WTC11 (cell line): ENCODE data around the gene TRIML2. TPM values are rescaled to one million over a fixed set of nuclear protein-coding genes. Genes with fewer than 3 reads are reported as not detected.

Source experiments
- ATAC-seq: fragments of 200-7000 bp; cut with Tn5 transposase; 2 replicates; pipeline ENCODE4 v1.10.0; 2021; ENCODE audit warnings: mild to moderate bottlenecking, moderate library complexity
- CTCF ChIA-PET: fragments of 300-600 bp; sonication (Branson Sonifier 250); formaldehyde crosslinking; loops from one replicate; lab custom pipeline; 2021; ENCODE audit warnings: antibody characterized with exemption; lab: Charles Lee
- POLR2A ChIA-PET: fragments of 350-600 bp; sonication (Branson Sonifier 250); formaldehyde crosslinking; loops from one replicate; lab custom pipeline; 2021; ENCODE audit warnings: antibody characterized with exemption; lab: Charles Lee
- DNase-seq: peaks from one replicate; pipeline ENCODE4 v3.0.0; 2021; ENCODE audit warnings: low spot score
- H3K27ac Mint-ChIP-seq: 2 replicates; pipeline ENCODE4 v1.8.0; 2021; ENCODE audit warnings: mixed read lengths
- H3K27me3 Mint-ChIP-seq: 2 replicates; pipeline ENCODE4 v1.8.0; 2021; ENCODE audit warnings: low read depth, mild to moderate bottlenecking, moderate library complexity, mixed read lengths
- H3K36me3 Mint-ChIP-seq: 2 replicates; pipeline ENCODE4 v1.8.0; 2021; ENCODE audit warnings: mixed read lengths
- H3K4me1 Mint-ChIP-seq: 2 replicates; pipeline ENCODE4 v1.8.0; 2022; ENCODE audit warnings: mixed read lengths
- H3K4me3 Mint-ChIP-seq: 2 replicates; pipeline ENCODE4 v1.8.0; 2021; ENCODE audit warnings: mild to moderate bottlenecking, moderate library complexity, mixed read lengths
- H3K9me3 Mint-ChIP-seq: 2 replicates; pipeline ENCODE4 v1.8.0; 2021; ENCODE audit warnings: mixed read lengths
- ATF1 ChIP-seq: sonication (generic); formaldehyde crosslinking; IDR thresholded peaks from 2 replicates; pipeline ENCODE4 v1.8.1; 2023; ENCODE audit warnings: mild to moderate bottlenecking, moderate library complexity, missing genetic modification reagents
- EMX1 ChIP-seq: fragments of 250-450 bp; sonication (Bioruptor Pico); IDR thresholded peaks from 2 replicates; pipeline ENCODE4 v1.8.0; 2021; ENCODE audit warnings: mild to moderate bottlenecking
- FOXP1 ChIP-seq: sonication (generic); formaldehyde crosslinking; IDR thresholded peaks from 2 replicates; pipeline ENCODE4 v1.8.0; 2022; ENCODE audit warnings: missing genetic modification reagents, mild to moderate bottlenecking, moderate library complexity, borderline replicate concordance
- GRHL2 ChIP-seq: fragments of 250-450 bp; sonication (Bioruptor Pico); IDR thresholded peaks from 2 replicates; pipeline ENCODE4 v1.8.0; 2022; ENCODE audit warnings: mild to moderate bottlenecking, moderate library complexity; ENCODE audit not compliant: insufficient replicate concordance, severe bottlenecking
- HMGA2 ChIP-seq: fragments of 250-450 bp; sonication (Bioruptor Pico); IDR thresholded peaks from 2 replicates; pipeline ENCODE4 v1.4.0; 2021; ENCODE audit warnings: mild to moderate bottlenecking, moderate library complexity
- NFATC4 ChIP-seq: fragments of 250-450 bp; sonication (Bioruptor Pico); IDR thresholded peaks from 2 replicates; pipeline ENCODE4 v1.9.0; 2021; ENCODE audit warnings: mild to moderate bottlenecking
- NFE2L1 ChIP-seq: sonication (generic); formaldehyde crosslinking; IDR thresholded peaks from 2 replicates; pipeline ENCODE4 v1.8.1; 2023; ENCODE audit warnings: missing genetic modification reagents
- NR1H2 ChIP-seq: sonication (generic); formaldehyde crosslinking; IDR thresholded peaks from 2 replicates; pipeline ENCODE4 v1.9.0; 2021; ENCODE audit warnings: mild to moderate bottlenecking, moderate library complexity, missing genetic modification reagents
- NR2C2 ChIP-seq: sonication (generic); formaldehyde crosslinking; IDR thresholded peaks from 2 replicates; pipeline ENCODE4 v1.8.0; 2022; ENCODE audit warnings: mild to moderate bottlenecking, missing genetic modification reagents
- PRRX2 ChIP-seq: fragments of 250-450 bp; sonication (Bioruptor Pico); IDR thresholded peaks from 2 replicates; pipeline ENCODE4 v1.8.0; 2021; ENCODE audit warnings: mild to moderate bottlenecking
- SMAD3 ChIP-seq: sonication (generic); formaldehyde crosslinking; IDR thresholded peaks from 2 replicates; pipeline ENCODE4 v1.8.0; 2022; ENCODE audit warnings: missing genetic modification reagents, mild to moderate bottlenecking, borderline replicate concordance
- SP1 ChIP-seq: sonication (generic); formaldehyde crosslinking; conservative IDR thresholded peaks from 2 replicates; pipeline ENCODE4 v1.8.1; 2022; ENCODE audit warnings: missing genetic modification reagents
- TEAD1 ChIP-seq: sonication (generic); formaldehyde crosslinking; IDR thresholded peaks from 2 replicates; pipeline ENCODE4 v1.8.0; 2022; ENCODE audit warnings: mild to moderate bottlenecking, missing genetic modification reagents
- ZBTB21 ChIP-seq: sonication (generic); formaldehyde crosslinking; IDR thresholded peaks from 2 replicates; pipeline ENCODE4 v1.8.1; 2023; ENCODE audit warnings: mild to moderate bottlenecking, missing genetic modification reagents, borderline replicate concordance
- ZNF423 ChIP-seq: fragments of 250-450 bp; sonication (Bioruptor Pico); IDR thresholded peaks from 2 replicates; pipeline ENCODE4 v2.1.2; 2022; ENCODE audit warnings: mild to moderate bottlenecking, moderate library complexity
- ZNF671 ChIP-seq: fragments of 250-450 bp; sonication (Bioruptor Pico); IDR thresholded peaks from 2 replicates; pipeline ENCODE4 v1.8.0; 2021; ENCODE audit warnings: mild to moderate bottlenecking
- total RNA-seq: library from RNA; stranded (reverse); gene quantifications from 3 replicates; pipeline ENCODE4 v1.2.3, GENCODE V29; 2021
- TF ChIP-seq, protein P1 (sequence below): fragments of 250-450 bp; sonication (Bioruptor Pico); IDR thresholded peaks from 2 replicates; pipeline ENCODE4 v1.8.0; 2021; ENCODE audit warnings: mild to moderate bottlenecking
- TF ChIP-seq, protein P2 (sequence below): fragments of 250-450 bp; sonication (Bioruptor Pico); IDR thresholded peaks from 2 replicates; pipeline ENCODE4 v1.9.0; 2021; ENCODE audit warnings: mild to moderate bottlenecking, borderline replicate concordance
- TF ChIP-seq, protein P3 (sequence below): fragments of 250-450 bp; sonication (Bioruptor Pico); conservative IDR thresholded peaks from 2 replicates; pipeline ENCODE4 v1.9.0; 2021; ENCODE audit warnings: mild to moderate bottlenecking
- TF ChIP-seq, protein P4 (sequence below): fragments of 250-450 bp; sonication (Bioruptor Pico); IDR thresholded peaks from 2 replicates; pipeline ENCODE4 v2.1.2; 2022; ENCODE audit warnings: mild to moderate bottlenecking, moderate library complexity

TRIML2 gene
- total RNA-seq, 1 experiment from 2014 or later: 115 TPM

DNA sequence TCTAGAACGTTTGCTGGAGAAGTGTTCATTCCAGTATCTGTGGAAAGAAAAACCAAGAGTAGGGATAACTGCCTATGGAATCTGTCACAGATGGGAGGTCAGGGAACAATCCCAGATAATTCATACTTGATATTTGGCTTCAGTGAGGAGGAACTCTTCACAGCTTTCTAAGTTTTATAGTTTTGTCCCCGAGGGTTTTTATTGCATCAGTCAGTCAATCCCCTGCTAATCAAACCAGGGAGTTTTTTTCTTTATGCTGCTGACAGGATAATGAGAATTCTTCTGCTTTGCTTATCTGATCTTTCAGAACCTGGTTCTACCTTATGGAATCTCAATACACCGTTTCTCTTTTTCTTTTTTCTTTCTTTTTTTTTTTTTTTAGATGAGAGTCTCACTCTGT is 633 bp upstream of the TRIML2 start (continued):
- TF ChIP-seq FOXP1: no peak
- no peak for TF ChIP-seq ATF1
- TF ChIP-seq SP1 (CRISPR knock-in tag): no peak

DNA sequence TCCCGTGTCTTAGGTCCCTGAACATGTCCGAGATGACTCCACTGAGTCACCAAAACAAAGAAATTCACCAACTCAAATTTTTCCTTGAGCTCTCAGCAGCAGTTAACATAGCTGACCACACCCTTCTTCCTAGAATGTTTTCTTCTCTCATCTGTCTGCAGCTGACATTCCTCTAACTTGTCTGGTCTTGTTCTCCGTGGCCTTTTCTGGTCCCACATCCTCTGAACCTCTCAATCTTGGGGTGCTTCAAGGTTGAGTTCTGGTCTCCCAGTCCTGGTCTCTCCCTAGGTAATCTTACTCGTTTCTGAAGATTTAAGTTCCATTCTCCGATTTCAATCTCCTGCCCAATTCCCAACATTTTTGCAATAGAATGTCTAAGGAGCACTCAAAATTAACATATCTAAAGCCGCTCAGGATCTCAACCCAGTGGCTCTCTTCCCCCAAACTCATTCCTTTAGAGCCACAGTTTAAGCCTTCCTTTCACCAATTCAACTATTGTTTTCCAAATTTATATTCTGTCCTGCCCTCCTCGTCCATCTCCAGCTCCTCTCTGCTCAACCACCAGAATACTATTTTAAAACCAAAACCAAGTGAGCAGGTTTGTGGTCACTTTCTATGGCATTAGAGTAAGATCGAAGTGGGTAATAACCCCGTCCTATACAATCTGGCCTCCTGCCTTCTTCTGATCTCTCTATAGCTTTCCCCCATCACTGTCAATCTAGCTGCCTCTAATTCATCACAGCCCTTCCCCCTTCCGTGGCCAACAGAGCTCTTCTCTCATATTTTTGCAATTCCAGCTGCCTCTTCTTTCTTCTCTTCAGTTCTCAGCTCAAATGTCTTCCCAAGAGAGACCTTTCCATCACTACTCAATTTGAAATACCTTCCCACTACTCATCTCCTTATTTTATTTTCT is 1.2 kb downstream of the TRIML2 start:
- no peak for TF ChIP-seq GRHL2 (CRISPR knock-in tag)
- TF ChIP-seq PRRX2 (CRISPR knock-in tag): 0 out of 2 replicates have a peak, but pooled peaks have one; percentile 30
- no peak for TF ChIP-seq NR2C2 (CRISPR knock-in tag)
- TF ChIP-seq, protein P1, sequence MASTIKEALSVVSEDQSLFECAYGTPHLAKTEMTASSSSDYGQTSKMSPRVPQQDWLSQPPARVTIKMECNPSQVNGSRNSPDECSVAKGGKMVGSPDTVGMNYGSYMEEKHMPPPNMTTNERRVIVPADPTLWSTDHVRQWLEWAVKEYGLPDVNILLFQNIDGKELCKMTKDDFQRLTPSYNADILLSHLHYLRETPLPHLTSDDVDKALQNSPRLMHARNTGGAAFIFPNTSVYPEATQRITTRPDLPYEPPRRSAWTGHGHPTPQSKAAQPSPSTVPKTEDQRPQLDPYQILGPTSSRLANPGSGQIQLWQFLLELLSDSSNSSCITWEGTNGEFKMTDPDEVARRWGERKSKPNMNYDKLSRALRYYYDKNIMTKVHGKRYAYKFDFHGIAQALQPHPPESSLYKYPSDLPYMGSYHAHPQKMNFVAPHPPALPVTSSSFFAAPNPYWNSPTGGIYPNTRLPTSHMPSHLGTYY (CRISPR knock-in tag): 0 out of 2 replicates have a peak, but pooled peaks have one; percentile 40
- no peak for TF ChIP-seq HMGA2 (CRISPR knock-in tag)
- TF ChIP-seq NR1H2: no peak
- no peak for TF ChIP-seq NFATC4 (CRISPR knock-in tag)
- TF ChIP-seq, protein P2, sequence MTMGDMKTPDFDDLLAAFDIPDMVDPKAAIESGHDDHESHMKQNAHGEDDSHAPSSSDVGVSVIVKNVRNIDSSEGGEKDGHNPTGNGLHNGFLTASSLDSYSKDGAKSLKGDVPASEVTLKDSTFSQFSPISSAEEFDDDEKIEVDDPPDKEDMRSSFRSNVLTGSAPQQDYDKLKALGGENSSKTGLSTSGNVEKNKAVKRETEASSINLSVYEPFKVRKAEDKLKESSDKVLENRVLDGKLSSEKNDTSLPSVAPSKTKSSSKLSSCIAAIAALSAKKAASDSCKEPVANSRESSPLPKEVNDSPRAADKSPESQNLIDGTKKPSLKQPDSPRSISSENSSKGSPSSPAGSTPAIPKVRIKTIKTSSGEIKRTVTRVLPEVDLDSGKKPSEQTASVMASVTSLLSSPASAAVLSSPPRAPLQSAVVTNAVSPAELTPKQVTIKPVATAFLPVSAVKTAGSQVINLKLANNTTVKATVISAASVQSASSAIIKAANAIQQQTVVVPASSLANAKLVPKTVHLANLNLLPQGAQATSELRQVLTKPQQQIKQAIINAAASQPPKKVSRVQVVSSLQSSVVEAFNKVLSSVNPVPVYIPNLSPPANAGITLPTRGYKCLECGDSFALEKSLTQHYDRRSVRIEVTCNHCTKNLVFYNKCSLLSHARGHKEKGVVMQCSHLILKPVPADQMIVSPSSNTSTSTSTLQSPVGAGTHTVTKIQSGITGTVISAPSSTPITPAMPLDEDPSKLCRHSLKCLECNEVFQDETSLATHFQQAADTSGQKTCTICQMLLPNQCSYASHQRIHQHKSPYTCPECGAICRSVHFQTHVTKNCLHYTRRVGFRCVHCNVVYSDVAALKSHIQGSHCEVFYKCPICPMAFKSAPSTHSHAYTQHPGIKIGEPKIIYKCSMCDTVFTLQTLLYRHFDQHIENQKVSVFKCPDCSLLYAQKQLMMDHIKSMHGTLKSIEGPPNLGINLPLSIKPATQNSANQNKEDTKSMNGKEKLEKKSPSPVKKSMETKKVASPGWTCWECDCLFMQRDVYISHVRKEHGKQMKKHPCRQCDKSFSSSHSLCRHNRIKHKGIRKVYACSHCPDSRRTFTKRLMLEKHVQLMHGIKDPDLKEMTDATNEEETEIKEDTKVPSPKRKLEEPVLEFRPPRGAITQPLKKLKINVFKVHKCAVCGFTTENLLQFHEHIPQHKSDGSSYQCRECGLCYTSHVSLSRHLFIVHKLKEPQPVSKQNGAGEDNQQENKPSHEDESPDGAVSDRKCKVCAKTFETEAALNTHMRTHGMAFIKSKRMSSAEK (CRISPR knock-in tag): 0 out of 2 replicates have a peak, but pooled peaks have one; percentile 12
- TF ChIP-seq ZNF671 (CRISPR knock-in tag): 0 out of 2 replicates have a peak, but pooled peaks have one; percentile 41
- 0 out of 2 replicates have a peak, but pooled peaks have one; percentile 29 for TF ChIP-seq ZBTB21 (CRISPR knock-in tag)
- TF ChIP-seq SMAD3 (CRISPR knock-in tag): no peak
- peak; percentile 41; the same call in 1 of the 2 replicates for TF ChIP-seq TEAD1 (CRISPR knock-in tag)
- peak; percentile 57; the same call in 1 of the 2 replicates for TF ChIP-seq ZNF423 (CRISPR knock-in tag)
- TF ChIP-seq, protein P3, sequence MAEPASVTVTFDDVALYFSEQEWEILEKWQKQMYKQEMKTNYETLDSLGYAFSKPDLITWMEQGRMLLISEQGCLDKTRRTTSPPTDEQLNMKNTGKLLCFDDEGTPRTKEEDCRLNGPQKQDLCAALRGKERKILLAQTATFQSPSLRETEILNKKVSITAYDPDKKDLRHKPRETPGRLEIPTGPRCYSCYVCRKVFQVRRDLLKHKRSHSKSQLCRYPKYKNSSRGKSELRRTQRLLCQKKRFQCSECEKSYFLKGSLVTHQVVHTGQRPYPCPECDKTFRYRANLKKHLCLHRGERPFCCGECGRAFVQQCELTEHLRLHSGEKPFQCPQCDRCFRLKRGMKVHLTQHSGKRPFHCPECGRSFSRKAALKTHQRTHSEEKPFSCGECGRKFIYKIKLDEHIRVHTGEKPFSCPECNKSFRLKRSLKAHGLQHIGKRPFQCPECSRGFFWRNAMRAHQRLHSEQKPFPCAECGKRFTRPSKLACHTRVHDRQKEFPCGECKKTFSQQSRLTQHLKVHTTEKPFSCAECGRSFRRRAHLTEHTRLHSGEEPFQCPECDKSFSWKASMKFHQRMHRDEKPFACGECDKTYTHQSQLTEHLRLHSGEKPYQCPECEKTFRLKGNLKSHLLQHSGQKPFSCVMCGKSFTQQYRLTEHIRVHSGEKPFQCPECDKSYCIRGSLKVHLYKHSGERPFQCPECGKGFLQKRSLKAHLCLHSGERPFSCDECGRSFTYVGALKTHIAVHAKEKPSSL (CRISPR knock-in tag): 0 out of 2 replicates have a peak, but pooled peaks have one; percentile 30
- TF ChIP-seq NFE2L1 (CRISPR knock-in tag): no peak
- TF ChIP-seq, protein P4, sequence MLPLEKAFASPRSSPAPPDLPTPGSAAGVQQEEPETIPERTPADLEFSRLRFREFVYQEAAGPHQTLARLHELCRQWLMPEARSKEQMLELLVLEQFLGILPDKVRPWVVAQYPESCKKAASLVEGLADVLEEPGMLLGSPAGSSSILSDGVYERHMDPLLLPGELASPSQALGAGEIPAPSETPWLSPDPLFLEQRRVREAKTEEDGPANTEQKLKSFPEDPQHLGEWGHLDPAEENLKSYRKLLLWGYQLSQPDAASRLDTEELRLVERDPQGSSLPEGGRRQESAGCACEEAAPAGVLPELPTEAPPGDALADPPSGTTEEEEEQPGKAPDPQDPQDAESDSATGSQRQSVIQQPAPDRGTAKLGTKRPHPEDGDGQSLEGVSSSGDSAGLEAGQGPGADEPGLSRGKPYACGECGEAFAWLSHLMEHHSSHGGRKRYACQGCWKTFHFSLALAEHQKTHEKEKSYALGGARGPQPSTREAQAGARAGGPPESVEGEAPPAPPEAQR (CRISPR knock-in tag): peak; percentile 64; the same call in 1 of the 2 replicates
- no peak for TF ChIP-seq EMX1 (CRISPR knock-in tag)
- H3K36me3 Mint-ChIP-seq: peaks cover 28% of the 10 kb centered on the region
- no peak for DNase-seq
- CTCF ChIA-PET: interaction anchor here (0.6 to 1.7 kb wide), 5 partner anchors 9 to 1384 kb away, joined by 3 to 6 read pairs (median 5); no protein-coding TSS in a partner anchor
- H3K4me1 Mint-ChIP-seq: peaks cover 57% of the 10 kb centered on the region
- peak; percentile 88 for ATAC-seq
- peak overlapping the region; percentile 100 for H3K27ac Mint-ChIP-seq
- peak overlapping the region; percentile 74 for H3K4me3 Mint-ChIP-seq
- no peaks in the 10 kb centered on the region for H3K27me3 Mint-ChIP-seq
- POLR2A ChIA-PET: interaction anchor here (1.4 to 1.9 kb wide), 3 partner anchors 14 to 112 kb away, joined by 3 to 14 read pairs (median 9); partner anchors contain the start of gene ZFP42
- H3K9me3 Mint-ChIP-seq: no peaks in the 10 kb centered on the region; the same call in 1 of the 2 replicates
